A549 (cell line): ENCODE data around the gene OTUB2. TPM values are rescaled to one million over a fixed set of nuclear protein-coding genes. Genes with fewer than 3 reads are reported as not detected.

Experiments used
- ATAC-seq, 2 experiments: fragments of 200-7000 bp in 1 of 2; fragments of >200 bp in 1 of 2; cut with Nextera tagmentation in 1 of 2; cut with Tn5 transposase in 1 of 2; 3 replicates each; pipeline versions ENCODE4 v1.8.0 to v1.9.1; 2018 to 2020; ENCODE audit warnings: mild to moderate bottlenecking in 1 of 2, moderate library complexity in 1 of 2
- CTCF ChIA-PET: fragments of 300-600 bp; sonication (Branson Sonifier 250); formaldehyde crosslinking; extraction: SDS; loops from one replicate; lab custom pipeline; 2021; ENCODE audit warnings: antibody characterized with exemption, inconsistent platforms; lab: Yijun Ruan, JAX
- POLR2A ChIA-PET: fragments of 350-600 bp; formaldehyde crosslinking; extraction: SDS; loops from one replicate; lab custom pipeline; 2021; ENCODE audit warnings: antibody characterized with exemption, inconsistent platforms; lab: Yijun Ruan, JAX
- DNase-seq, 2 experiments: peaks; one replicate each; pipeline versions ENCODE4 v3.0.0 to v3.0.0-alpha.2; 2011 to 2016; ENCODE audit warnings: low read depth in 1 of 2, low spot score in 1 of 2
- FAIRE-seq: peaks from 2 replicates; lab custom pipeline; 2011; peaks lifted over from hg19 to GRCh38; lab: Jason Lieb, UNC
- H3K27ac ChIP-seq, 2 experiments: fragments of >200 bp; sonication (Bioruptor Twin); formaldehyde crosslinking; 3 replicates each; pipeline ENCODE4 v1.5.1; 2016 to 2017
- H3K4me1 ChIP-seq: fragments of >200 bp; sonication (Bioruptor Twin); formaldehyde crosslinking; 3 replicates; pipeline ENCODE4 v1.6.1; 2016
- H3K4me2 ChIP-seq: fragments of >200 bp; sonication (Bioruptor Twin); formaldehyde crosslinking; 3 replicates; pipeline ENCODE4 v1.6.1; 2016
- H3K4me3 ChIP-seq: fragments of >200 bp; sonication (Bioruptor Twin); formaldehyde crosslinking; 3 replicates; pipeline ENCODE4 v1.5.1; 2016
- H3K9me3 ChIP-seq: fragments of >200 bp; sonication (Bioruptor Twin); formaldehyde crosslinking; 3 replicates; pipeline ENCODE4 v1.6.1; 2016
- CHD4 ChIP-seq: fragments of 200-600 bp; sonication (generic); IDR thresholded peaks from 2 replicates; pipeline ENCODE4 v1.6.1; 2016; ENCODE audit warnings: antibody characterized with exemption, mild to moderate bottlenecking, borderline replicate concordance
- EHMT2 ChIP-seq: fragments of 200-600 bp; sonication (generic); IDR thresholded peaks from 2 replicates; pipeline ENCODE4 v1.6.1; 2016; ENCODE audit warnings: antibody characterized with exemption, low read depth, mild to moderate bottlenecking, moderate library complexity
- EP300 ChIP-seq, 2 experiments: fragments of >200 bp; sonication (Bioruptor Twin); formaldehyde crosslinking; IDR thresholded peaks; 2 replicates in 1 of 2; 3 replicates in 1 of 2; pipeline ENCODE4 v1.6.1; 2016 to 2017
- FOSL2 ChIP-seq, 2 experiments: fragments of 450-650 bp in 1 of 2; fragments of >200 bp in 1 of 2; sonication (Bioruptor Twin) in 1 of 2; formaldehyde crosslinking; IDR thresholded peaks; 2 replicates each; pipeline versions ENCODE4 v1.5.0 to v1.6.1; 2016 to 2020; ENCODE audit warnings: mild to moderate bottlenecking in 1 of 2, moderate library complexity in 1 of 2
- FOXS1 ChIP-seq: fragments of 250-450 bp; sonication (Bioruptor Pico); IDR thresholded peaks from 2 replicates; pipeline ENCODE4 v1.5.0; 2020; ENCODE audit warnings: mild to moderate bottlenecking, moderate library complexity
- GATA3 ChIP-seq: IDR thresholded peaks from 2 replicates; pipeline ENCODE4 v1.6.1; 2012; ENCODE audit warnings: borderline replicate concordance
- HEYL ChIP-seq: fragments of 250-450 bp; sonication (Bioruptor Pico); IDR thresholded peaks from 2 replicates; pipeline ENCODE4 v1.8.0; 2021; ENCODE audit warnings: mild to moderate bottlenecking, moderate library complexity
- HOXB13 ChIP-seq: fragments of 250-450 bp; sonication (Bioruptor Pico); IDR thresholded peaks from 2 replicates; pipeline ENCODE4 v1.5.0; 2020; ENCODE audit warnings: low read depth, mild to moderate bottlenecking, moderate library complexity
- JUN ChIP-seq, 2 experiments: fragments of >200 bp; sonication (Bioruptor Twin); formaldehyde crosslinking; IDR thresholded peaks; 2 replicates in 1 of 2; 3 replicates in 1 of 2; pipeline ENCODE4 v1.6.1; 2016 to 2017
- JUNB ChIP-seq: fragments of >200 bp; sonication (Bioruptor Twin); formaldehyde crosslinking; IDR thresholded peaks from 2 replicates; pipeline ENCODE4 v1.6.1; 2016
- KDM1A ChIP-seq: fragments of 200-600 bp; sonication (generic); IDR thresholded peaks from 2 replicates; pipeline ENCODE4 v1.6.1; 2016; ENCODE audit warnings: low read depth, mild to moderate bottlenecking
- KDM5A ChIP-seq: fragments of 200-600 bp; sonication (generic); IDR thresholded peaks from 2 replicates; pipeline ENCODE4 v1.6.1; 2016; ENCODE audit warnings: antibody characterized with exemption, mild to moderate bottlenecking
- NFE2L2 ChIP-seq: fragments of 150-350 bp; conservative IDR thresholded peaks from 2 replicates; pipeline ENCODE4 v1.6.1; 2014; ENCODE audit warnings: low read length
- PHF8 ChIP-seq: fragments of 200-600 bp; sonication (generic); IDR thresholded peaks from 2 replicates; pipeline ENCODE4 v1.6.1; 2016; ENCODE audit warnings: low read depth, mild to moderate bottlenecking, antibody characterized with exemption, moderate library complexity, borderline replicate concordance
- RAD21 ChIP-seq, 2 experiments: fragments of >200 bp in 1 of 2; sonication (Bioruptor Twin) in 1 of 2; formaldehyde crosslinking in 1 of 2; IDR thresholded peaks in 1 of 2; conservative IDR thresholded peaks in 1 of 2; 2 replicates in 1 of 2; 3 replicates in 1 of 2; pipeline ENCODE4 v1.6.1; 2012 to 2018; ENCODE audit warnings: inconsistent platforms in 1 of 2
- RARB ChIP-seq: fragments of 250-450 bp; sonication (Bioruptor Pico); IDR thresholded peaks from 2 replicates; pipeline ENCODE4 v1.8.0; 2021; ENCODE audit warnings: mild to moderate bottlenecking, moderate library complexity
- RFX5 ChIP-seq: fragments of 450-650 bp; IDR thresholded peaks from 2 replicates; pipeline ENCODE4 v1.7.1; 2014; ENCODE audit warnings: antibody characterized with exemption, mild to moderate bottlenecking, moderate library complexity
- SMC3 ChIP-seq: fragments of >200 bp; sonication (Bioruptor Twin); formaldehyde crosslinking; IDR thresholded peaks from 3 replicates; pipeline ENCODE4 v1.6.1; 2018; ENCODE audit warnings: inconsistent platforms
- SREBF2 ChIP-seq: fragments of 450-650 bp; IDR thresholded peaks from 2 replicates; pipeline ENCODE4 v1.6.1; 2014; ENCODE audit warnings: mild to moderate bottlenecking, moderate library complexity
- TFCP2L1 ChIP-seq: fragments of 250-450 bp; sonication (Bioruptor Pico); IDR thresholded peaks from 2 replicates; pipeline ENCODE4 v1.5.0; 2021; ENCODE audit warnings: mild to moderate bottlenecking
- ZC3H11A ChIP-seq: fragments of 450-650 bp; IDR thresholded peaks from 2 replicates; pipeline ENCODE4 v1.6.1; 2014; ENCODE audit warnings: antibody characterized with exemption, mild to moderate bottlenecking
- ZNF302 ChIP-seq: fragments of 250-450 bp; sonication (Bioruptor Pico); IDR thresholded peaks from 2 replicates; pipeline ENCODE4 v1.9.0; 2021; ENCODE audit warnings: inconsistent platforms, mild to moderate bottlenecking, moderate library complexity
- WGBS: methylation state at CpG from one replicate; pipeline ENCODE4 v1.1.6; 2017; ENCODE audit errors: missing lambda C conversion rate; 5-methylcytosine and 5-hydroxymethylcytosine counted together
- polyA plus RNA-seq, 4 experiments: library from polyadenylated mRNA; depleted of rRNA in 3 of 4; stranded (reverse); fragments of >200 nt; fragmentation: RNase III in 1 of 4; extraction: RNeasy Plus Mini Kit Qiagen cat#74134 plus additional on column Dnase treatment in 1 of 4; gene quantifications; 2 replicates in 3 of 4; 3 replicates in 1 of 4; pipeline ENCODE4 v1.2.3, GENCODE V29; 2011 to 2017
- TF ChIP-seq, protein P1 (sequence below): fragments of 150-350 bp; IDR thresholded peaks from 2 replicates; pipeline ENCODE4 v1.6.1; 2014; ENCODE audit warnings: low read depth, mild to moderate bottlenecking, low read length
- TF ChIP-seq, protein P2 (sequence below): IDR thresholded peaks from 2 replicates; pipeline ENCODE4 v1.6.1; 2012
- TF ChIP-seq, protein P3 (sequence below): fragments of 250-450 bp; sonication (Bioruptor Pico); IDR thresholded peaks from 2 replicates; pipeline ENCODE4 v1.5.0; 2020; ENCODE audit warnings: low read depth, mild to moderate bottlenecking, moderate library complexity
- TF ChIP-seq, protein P4 (sequence below): fragments of >200 bp; sonication (Bioruptor Twin); formaldehyde crosslinking; IDR thresholded peaks from 2 replicates; pipeline ENCODE4 v1.6.1; 2016
- TF ChIP-seq, protein P5 (sequence below): IDR thresholded peaks from 2 replicates; pipeline ENCODE4 v1.6.1; 2012; ENCODE audit warnings: low read depth, borderline replicate concordance

OTUB2 gene
- polyA plus RNA-seq, 2 of the 4 experiments (the other 2 are of a cell fraction): 1.2 to 2.5 TPM

DNA sequence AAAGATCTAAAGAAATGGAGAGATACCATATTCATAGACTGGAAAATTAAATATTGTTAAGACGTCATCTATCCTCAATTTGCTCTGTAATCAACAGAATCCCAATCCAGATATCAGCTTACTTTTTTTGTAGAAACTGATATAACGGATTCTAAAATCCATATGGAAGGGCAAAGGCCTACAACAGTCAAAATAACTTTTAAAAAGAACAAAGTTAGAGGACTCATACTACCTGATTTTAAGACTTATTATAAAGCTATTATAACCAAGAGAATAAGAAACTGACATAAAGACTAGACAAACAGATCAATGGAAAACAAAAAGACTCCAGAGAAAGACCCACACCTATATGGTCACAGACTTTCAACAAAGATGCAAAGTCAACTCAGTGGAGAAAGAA, 48.9 kb downstream of the OTUB2 start:
- peaks cover 55% of the 10 kb centered on the region for H3K9me3 ChIP-seq
- FAIRE-seq (no peak), ATAC-seq (no peak), DNase-seq (no peak)
- WGBS: 95% methylated on average over 2 of the region's 2 CpGs
- no peak for TF ChIP-seq GATA3
- no peak for TF ChIP-seq JUNB
- TF ChIP-seq, protein P1, sequence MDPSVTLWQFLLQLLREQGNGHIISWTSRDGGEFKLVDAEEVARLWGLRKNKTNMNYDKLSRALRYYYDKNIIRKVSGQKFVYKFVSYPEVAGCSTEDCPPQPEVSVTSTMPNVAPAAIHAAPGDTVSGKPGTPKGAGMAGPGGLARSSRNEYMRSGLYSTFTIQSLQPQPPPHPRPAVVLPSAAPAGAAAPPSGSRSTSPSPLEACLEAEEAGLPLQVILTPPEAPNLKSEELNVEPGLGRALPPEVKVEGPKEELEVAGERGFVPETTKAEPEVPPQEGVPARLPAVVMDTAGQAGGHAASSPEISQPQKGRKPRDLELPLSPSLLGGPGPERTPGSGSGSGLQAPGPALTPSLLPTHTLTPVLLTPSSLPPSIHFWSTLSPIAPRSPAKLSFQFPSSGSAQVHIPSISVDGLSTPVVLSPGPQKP: no peak
- TF ChIP-seq TFCP2L1 (CRISPR knock-in tag): no peak
- TF ChIP-seq, protein P2, sequence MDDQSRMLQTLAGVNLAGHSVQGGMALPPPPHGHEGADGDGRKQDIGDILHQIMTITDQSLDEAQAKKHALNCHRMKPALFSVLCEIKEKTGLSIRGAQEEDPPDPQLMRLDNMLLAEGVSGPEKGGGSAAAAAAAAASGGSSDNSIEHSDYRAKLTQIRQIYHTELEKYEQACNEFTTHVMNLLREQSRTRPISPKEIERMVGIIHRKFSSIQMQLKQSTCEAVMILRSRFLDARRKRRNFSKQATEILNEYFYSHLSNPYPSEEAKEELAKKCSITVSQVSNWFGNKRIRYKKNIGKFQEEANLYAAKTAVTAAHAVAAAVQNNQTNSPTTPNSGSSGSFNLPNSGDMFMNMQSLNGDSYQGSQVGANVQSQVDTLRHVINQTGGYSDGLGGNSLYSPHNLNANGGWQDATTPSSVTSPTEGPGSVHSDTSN: no peak
- no peak for TF ChIP-seq SMC3
- no peak for TF ChIP-seq ZC3H11A
- no peak for TF ChIP-seq FOXS1 (CRISPR knock-in tag)
- TF ChIP-seq EHMT2: no peak
- TF ChIP-seq RFX5: no peak
- no peak for TF ChIP-seq PHF8
- no peak overlapping the region for H3K27ac ChIP-seq
- H3K4me1 ChIP-seq: peaks cover 8% of the 10 kb centered on the region
- ChIA-PET CTCF (no interaction called here), POLR2A (no interaction called here)
- H3K4me3 ChIP-seq: no peak overlapping the region
- no peak overlapping the region for H3K4me2 ChIP-seq

DNA sequence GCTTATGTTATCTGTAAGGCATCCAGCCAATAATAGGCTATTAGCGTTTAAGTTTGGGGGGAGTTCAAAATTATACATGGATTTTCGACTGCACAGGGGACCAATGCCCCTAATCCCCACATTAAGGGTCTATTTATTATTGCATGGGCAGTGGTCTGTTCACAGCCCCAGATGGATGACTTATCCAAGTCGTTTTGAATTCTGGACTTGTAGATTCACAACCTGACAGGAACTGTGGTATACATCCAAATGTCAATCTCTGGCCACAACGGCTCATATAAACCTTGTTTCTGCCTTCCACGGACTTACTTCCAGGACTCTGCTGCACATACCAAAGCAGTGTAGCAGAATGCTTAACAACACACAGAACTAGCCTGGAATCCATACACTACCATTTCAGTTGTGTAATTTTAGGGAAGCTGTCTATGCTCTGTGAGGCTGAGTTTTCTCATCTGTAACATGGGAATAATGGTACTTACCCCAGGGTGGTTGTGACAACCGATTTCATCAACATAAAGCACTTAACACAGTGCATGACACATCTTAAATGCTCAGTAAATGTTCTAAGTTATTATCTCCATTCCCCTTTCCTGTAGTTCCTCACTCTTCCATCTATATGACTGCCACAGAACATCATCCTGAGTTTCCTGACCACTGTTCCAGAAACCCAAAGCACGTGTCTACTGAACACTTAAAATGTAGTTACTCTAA, 51.1 kb downstream of the OTUB2 start:
- peaks cover 44% of the 10 kb centered on the region for H3K9me3 ChIP-seq
- no peak overlapping the region for H3K4me3 ChIP-seq
- FAIRE-seq (no peak), DNase-seq (no peak)
- CTCF ChIA-PET: interaction anchor here (1.1 kb wide), 1 partner anchor 27 kb away, joined by 3 read pairs; no protein-coding TSS in a partner anchor
- POLR2A ChIA-PET: no interaction called here
- H3K4me2 ChIP-seq: no peak overlapping the region
- 86% methylated on average over 7 of the region's 7 CpGs for WGBS
- H3K27ac ChIP-seq: no peak overlapping the region
- TF ChIP-seq, protein P3, sequence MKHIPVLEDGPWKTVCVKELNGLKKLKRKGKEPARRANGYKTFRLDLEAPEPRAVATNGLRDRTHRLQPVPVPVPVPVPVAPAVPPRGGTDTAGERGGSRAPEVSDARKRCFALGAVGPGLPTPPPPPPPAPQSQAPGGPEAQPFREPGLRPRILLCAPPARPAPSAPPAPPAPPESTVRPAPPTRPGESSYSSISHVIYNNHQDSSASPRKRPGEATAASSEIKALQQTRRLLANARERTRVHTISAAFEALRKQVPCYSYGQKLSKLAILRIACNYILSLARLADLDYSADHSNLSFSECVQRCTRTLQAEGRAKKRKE (CRISPR knock-in tag): no peak
- TF ChIP-seq, protein P4, sequence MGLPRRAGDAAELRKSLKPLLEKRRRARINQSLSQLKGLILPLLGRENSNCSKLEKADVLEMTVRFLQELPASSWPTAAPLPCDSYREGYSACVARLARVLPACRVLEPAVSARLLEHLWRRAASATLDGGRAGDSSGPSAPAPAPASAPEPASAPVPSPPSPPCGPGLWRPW: no peak
- TF ChIP-seq, protein P1: no peak
- TF ChIP-seq JUN (IDR thresholded peaks at IDR 0.05) (no peak), KDM5A (no peak), HOXB13 (CRISPR knock-in tag) (no peak), CHD4 (no peak), KDM1A (no peak), HEYL (CRISPR knock-in tag) (no peak), ZNF302 (CRISPR knock-in tag) (no peak), EP300 (IDR thresholded peaks at IDR 0.05) (no peak), SREBF2 (no peak), GATA3 (no peak), RARB (no peak), SMC3 (no peak), NFE2L2 (no peak), RAD21 (conservative IDR thresholded peaks at IDR 0.05 in 1 of 2, IDR thresholded peaks at IDR 0.05 in 1 of 2) (no peak), FOSL2 (IDR thresholded peaks at IDR 0.05) (no peak), FOSL2 (CRISPR knock-in tag; IDR thresholded peaks at IDR 0.05) (no peak)
- TF ChIP-seq, protein P5, sequence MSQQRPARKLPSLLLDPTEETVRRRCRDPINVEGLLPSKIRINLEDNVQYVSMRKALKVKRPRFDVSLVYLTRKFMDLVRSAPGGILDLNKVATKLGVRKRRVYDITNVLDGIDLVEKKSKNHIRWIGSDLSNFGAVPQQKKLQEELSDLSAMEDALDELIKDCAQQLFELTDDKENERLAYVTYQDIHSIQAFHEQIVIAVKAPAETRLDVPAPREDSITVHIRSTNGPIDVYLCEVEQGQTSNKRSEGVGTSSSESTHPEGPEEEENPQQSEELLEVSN: no peak
- TF ChIP-seq, all 56 proteins: peak for 0
- no peak for ATAC-seq
- H3K4me1 ChIP-seq: peaks cover 14% of the 10 kb centered on the region
